A549 (cell line): ENCODE results near the gene KLC3.

ENCODE experiments used
- CHD2 ChIP-seq: fragments of 150-350 bp; IDR thresholded peaks from 2 replicates; pipeline ENCODE4 v1.6.1; 2014; ENCODE audit warnings: low read length; ENCODE audit not compliant: partially characterized antibody
- ZFP36 ChIP-seq: fragments of 450-650 bp; IDR thresholded peaks from 2 replicates; pipeline ENCODE4 v1.6.1; 2014; ENCODE audit warnings: borderline replicate concordance; ENCODE audit not compliant: partially characterized antibody
- TF ChIP-seq, protein P1 (sequence below): fragments of >200 bp; sonication (Bioruptor Twin); formaldehyde crosslinking; IDR thresholded peaks from 3 replicates; pipeline ENCODE4 v1.5.1; 2016

DNA sequence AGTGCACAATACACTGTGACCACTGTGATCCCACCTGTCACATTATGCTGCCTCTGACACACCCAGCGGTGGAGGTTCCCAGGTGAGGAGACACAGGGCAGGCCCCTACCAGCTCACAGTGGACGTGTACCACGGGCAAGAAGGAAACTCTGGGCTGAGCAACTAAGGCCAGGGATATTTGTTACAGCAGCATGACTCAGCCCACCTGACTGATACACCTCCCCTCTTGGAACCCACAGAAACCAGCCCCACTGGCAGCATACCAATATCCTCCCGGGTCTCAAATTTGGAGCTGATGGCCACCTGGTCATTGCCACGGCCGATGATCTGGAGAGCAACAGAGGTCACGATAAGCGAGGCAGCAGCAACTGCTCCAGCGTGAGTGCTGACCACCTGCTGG is 14.9 kb downstream of the KLC3 start:
- TF ChIP-seq, protein P1, sequence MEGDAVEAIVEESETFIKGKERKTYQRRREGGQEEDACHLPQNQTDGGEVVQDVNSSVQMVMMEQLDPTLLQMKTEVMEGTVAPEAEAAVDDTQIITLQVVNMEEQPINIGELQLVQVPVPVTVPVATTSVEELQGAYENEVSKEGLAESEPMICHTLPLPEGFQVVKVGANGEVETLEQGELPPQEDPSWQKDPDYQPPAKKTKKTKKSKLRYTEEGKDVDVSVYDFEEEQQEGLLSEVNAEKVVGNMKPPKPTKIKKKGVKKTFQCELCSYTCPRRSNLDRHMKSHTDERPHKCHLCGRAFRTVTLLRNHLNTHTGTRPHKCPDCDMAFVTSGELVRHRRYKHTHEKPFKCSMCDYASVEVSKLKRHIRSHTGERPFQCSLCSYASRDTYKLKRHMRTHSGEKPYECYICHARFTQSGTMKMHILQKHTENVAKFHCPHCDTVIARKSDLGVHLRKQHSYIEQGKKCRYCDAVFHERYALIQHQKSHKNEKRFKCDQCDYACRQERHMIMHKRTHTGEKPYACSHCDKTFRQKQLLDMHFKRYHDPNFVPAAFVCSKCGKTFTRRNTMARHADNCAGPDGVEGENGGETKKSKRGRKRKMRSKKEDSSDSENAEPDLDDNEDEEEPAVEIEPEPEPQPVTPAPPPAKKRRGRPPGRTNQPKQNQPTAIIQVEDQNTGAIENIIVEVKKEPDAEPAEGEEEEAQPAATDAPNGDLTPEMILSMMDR = no peak
- no peak for TF ChIP-seq ZFP36
- TF ChIP-seq CHD2 = no peak
